Muscle layer of colon (tissue), 2 donors: ENCODE data around the gene C2orf69.
A peak's percentile ranks its signal among the peaks of the same experiment; 100 is the strongest.

Source experiments
- H3K27ac ChIP-seq: one replicate; pipeline ENCODE4 v1.7.0; 2013; ENCODE audit warnings: low read depth, mild to moderate bottlenecking, low read length, moderate library complexity
- H3K27me3 ChIP-seq, 2 donors: one replicate each; pipeline ENCODE4 v1.7.0; 2013; ENCODE audit warnings: low read length in 2 of 2, mild to moderate bottlenecking in 2 of 2; ENCODE audit not compliant: insufficient read depth in 2 of 2, control insufficient read depth in 1 of 2
- H3K36me3 ChIP-seq: one replicate; pipeline ENCODE4 v1.7.0; 2013; ENCODE audit warnings: mild to moderate bottlenecking, low read length; ENCODE audit not compliant: insufficient read depth
- H3K4me1 ChIP-seq: one replicate; pipeline ENCODE4 v1.7.0; 2013; ENCODE audit warnings: mild to moderate bottlenecking, low read length; ENCODE audit not compliant: insufficient read depth
- H3K4me3 ChIP-seq, 2 donors: one replicate each; pipeline ENCODE4 v1.7.0; 2013; ENCODE audit warnings: low read length in 2 of 2, low read depth in 1 of 2, mild to moderate bottlenecking in 1 of 2, moderate library complexity in 1 of 2
- H3K9ac ChIP-seq: one replicate; pipeline ENCODE4 v1.7.0; 2013; ENCODE audit warnings: low read length
- H3K9me3 ChIP-seq: one replicate; pipeline ENCODE4 v1.7.0; 2013; ENCODE audit warnings: mild to moderate bottlenecking, low read length
- donor health status: abdominal sarcoma.
- donor health status: Adenocarcinoma of cecum.

Gene C2orf69

GRCh38 chr2:199911052-199911876, at the start of gene C2orf69:
C2orf69 (plus strand) TSS chr2:199911293; CDS start chr2:199911439, 146 bp downstream.
- Histone ChIP-seq H3K27ac (peak within 1 kb of the TSS; percentile 94), H3K4me1 (peaks cover 17% of the 10 kb centered on the region)

GRCh38 chr2:199862788-199863187, 48.3 kb upstream of the C2orf69 start:
- Histone ChIP-seq H3K27ac (no peak overlapping the region), H3K4me3 (no peak overlapping the region), H3K9me3 (no peaks in the 10 kb centered on the region), H3K36me3 (no peaks in the 10 kb centered on the region), H3K9ac (no peak overlapping the region), H3K27me3 (no peaks in the 10 kb centered on the region), H3K4me1 (no peaks in the 10 kb centered on the region)

More at GRCh38 chr2:199911052-199911876, at the start of gene C2orf69:
- Histone ChIP-seq H3K4me3 (peak within 1 kb of the TSS; percentile 88 to 98), H3K9me3 (no peaks in the 10 kb centered on the region), H3K27me3 (no peaks in the 10 kb centered on the region), H3K36me3 (no peaks in the 10 kb centered on the region), H3K9ac (peak within 1 kb of the TSS; percentile 96)

GRCh38 chr2:199865905-199866304, 45.2 kb upstream of the C2orf69 start:
- H3K27me3 ChIP-seq = no peaks in the 10 kb centered on the region
- no peak overlapping the region for H3K9ac ChIP-seq
- no peak overlapping the region for H3K4me3 ChIP-seq
- no peak overlapping the region for H3K27ac ChIP-seq
- no peaks in the 10 kb centered on the region for H3K4me1 ChIP-seq
- H3K36me3 ChIP-seq = no peaks in the 10 kb centered on the region
- H3K9me3 ChIP-seq = no peaks in the 10 kb centered on the region

GRCh38 chr2:199868431-199869226, 42.5 kb upstream of the C2orf69 start:
- H3K27ac ChIP-seq = no peak overlapping the region
- no peak overlapping the region for H3K4me3 ChIP-seq
- no peak overlapping the region for H3K9ac ChIP-seq
- no peaks in the 10 kb centered on the region for H3K36me3 ChIP-seq
- H3K4me1 ChIP-seq = no peaks in the 10 kb centered on the region
- H3K9me3 ChIP-seq = no peaks in the 10 kb centered on the region
- H3K27me3 ChIP-seq = no peaks in the 10 kb centered on the region

GRCh38 chr2:199869227-199869541, 41.9 kb upstream of the C2orf69 start:
- H3K27ac ChIP-seq = no peak overlapping the region
- H3K27me3 ChIP-seq = no peaks in the 10 kb centered on the region
- H3K9me3 ChIP-seq = no peaks in the 10 kb centered on the region
- H3K4me3 ChIP-seq = no peak overlapping the region
- no peak overlapping the region for H3K9ac ChIP-seq
- H3K4me1 ChIP-seq = no peaks in the 10 kb centered on the region
- H3K36me3 ChIP-seq = no peaks in the 10 kb centered on the region

- H3K27me3 ChIP-seq = no peaks in the 10 kb centered on the region
- peaks cover under 1% of the 10 kb centered on the region for H3K9me3 ChIP-seq
- H3K27ac ChIP-seq = no peak overlapping the region
- no peaks in the 10 kb centered on the region for H3K4me1 ChIP-seq
- no peak overlapping the region for H3K4me3 ChIP-seq
- H3K36me3 ChIP-seq = no peaks in the 10 kb centered on the region
- no peak overlapping the region for H3K9ac ChIP-seq
Measured at GRCh38 chr2:199869653-199870052, 41.4 kb upstream of the C2orf69 start.

GRCh38 chr2:199870581-199870980, 40.5 kb upstream of the C2orf69 start:
- Histone ChIP-seq H3K9ac (no peak overlapping the region), H3K27ac (no peak overlapping the region), H3K9me3 (peaks cover 4% of the 10 kb centered on the region), H3K36me3 (no peaks in the 10 kb centered on the region), H3K4me3 (no peak overlapping the region), H3K27me3 (no peaks in the 10 kb centered on the region), H3K4me1 (no peaks in the 10 kb centered on the region)

GRCh38 chr2:199874209-199874608, 36.9 kb upstream of the C2orf69 start:
- Histone ChIP-seq H3K4me1 (no peaks in the 10 kb centered on the region), H3K4me3 (no peak overlapping the region), H3K27me3 (no peaks in the 10 kb centered on the region), H3K9me3 (peaks cover 4% of the 10 kb centered on the region), H3K9ac (no peak overlapping the region), H3K27ac (no peak overlapping the region), H3K36me3 (no peaks in the 10 kb centered on the region)

GRCh38 chr2:199875400-199875799, 35.7 kb upstream of the C2orf69 start:
- no peaks in the 10 kb centered on the region for H3K36me3 ChIP-seq
- no peaks in the 10 kb centered on the region for H3K4me1 ChIP-seq
- H3K4me3 ChIP-seq = no peak overlapping the region
- peaks cover 4% of the 10 kb centered on the region for H3K9me3 ChIP-seq
- H3K27me3 ChIP-seq = no peaks in the 10 kb centered on the region
- H3K9ac ChIP-seq = no peak overlapping the region
- H3K27ac ChIP-seq = no peak overlapping the region

- H3K9me3 ChIP-seq = no peaks in the 10 kb centered on the region
- no peak overlapping the region for H3K4me3 ChIP-seq
- H3K4me1 ChIP-seq = no peaks in the 10 kb centered on the region
- no peaks in the 10 kb centered on the region for H3K27me3 ChIP-seq
- no peak overlapping the region for H3K9ac ChIP-seq
- H3K36me3 ChIP-seq = no peaks in the 10 kb centered on the region
- no peak overlapping the region for H3K27ac ChIP-seq
Measured at GRCh38 chr2:199882667-199883066, 28.4 kb upstream of the C2orf69 start.

GRCh38 chr2:199883474-199884212, 27.4 kb upstream of the C2orf69 start:
- Histone ChIP-seq H3K9me3 (no peaks in the 10 kb centered on the region), H3K4me1 (no peaks in the 10 kb centered on the region), H3K9ac (no peak overlapping the region), H3K4me3 (no peak overlapping the region), H3K36me3 (no peaks in the 10 kb centered on the region), H3K27me3 (no peaks in the 10 kb centered on the region), H3K27ac (no peak overlapping the region)
